GM19438 (cell line): ENCODE data around the gene TFPT.
A peak's percentile ranks its signal among the peaks of the same experiment; 100 is the strongest.

Experiments used
- ATAC-seq: cut with Tn5 transposase; IDR thresholded peaks from one replicate; pipeline ENCODE4 v1.9.1; 2021; ENCODE audit warnings: low read depth; ENCODE audit not compliant: unreplicated experiment

TFPT gene

GRCh38 chr19:54149021-54149812 is 33.8 kb upstream of the TFPT start:
- ATAC-seq = no peak

- ATAC-seq = no peak
Measured at GRCh38 chr19:54148158-54148557, 32.7 kb upstream of the TFPT start.

- ATAC-seq = no peak
Measured at GRCh38 chr19:54147676-54148075, 32.2 kb upstream of the TFPT start.

GRCh38 chr19:54145541-54146158 is 30.2 kb upstream of the TFPT start:
- ATAC-seq = no peak

GRCh38 chr19:54142166-54142780 is 26.8 kb upstream of the TFPT start:
- ATAC-seq = no peak

GRCh38 chr19:54141356-54141755 is 25.9 kb upstream of the TFPT start:
- no peak for ATAC-seq

- ATAC-seq = no peak
Measured at GRCh38 chr19:54138489-54139256, 23.2 kb upstream of the TFPT start.

GRCh38 chr19:54137699-54138488 is 22.4 kb upstream of the TFPT start, which contains the start of gene CNOT3:
Gene CNOT3 (plus strand): TSS chr19:54137762. CDS start chr19:54142979, 5,217 bp downstream.
- no peak for ATAC-seq

- peak; percentile 83 for ATAC-seq
Measured at GRCh38 chr19:54136864-54137698, 21.6 kb upstream of the TFPT start.

- no peak for ATAC-seq
Measured at GRCh38 chr19:54136086-54136863, 20.8 kb upstream of the TFPT start.

- ATAC-seq = no peak
Measured at GRCh38 chr19:54133957-54134590, 18.6 kb upstream of the TFPT start.

GRCh38 chr19:54133312-54133956 is 18.0 kb upstream of the TFPT start:
- no peak for ATAC-seq

GRCh38 chr19:54129617-54129996 is 14.2 kb upstream of the TFPT start:
- ATAC-seq = no peak

GRCh38 chr19:54128796-54129616 is 13.5 kb upstream of the TFPT start:
- ATAC-seq = no peak

GRCh38 chr19:54128441-54128725 is 12.9 kb upstream of the TFPT start:
- ATAC-seq = no peak

- ATAC-seq = no peak
Measured at GRCh38 chr19:54127688-54128440, 12.4 kb upstream of the TFPT start.
